ENCODE results near the gene GIT2. TPM values are rescaled to one million over a fixed set of nuclear protein-coding genes. Genes with fewer than 3 reads are reported as not detected.
"Not testable (repeated sequence)": the region's sequence is repeated elsewhere in the genome, so short reads cannot be mapped to it uniquely, and the experiment has no call there.

Gene GIT2
- total RNA-seq, 1 donor from 2014 or later = 54.6 TPM

DNA sequence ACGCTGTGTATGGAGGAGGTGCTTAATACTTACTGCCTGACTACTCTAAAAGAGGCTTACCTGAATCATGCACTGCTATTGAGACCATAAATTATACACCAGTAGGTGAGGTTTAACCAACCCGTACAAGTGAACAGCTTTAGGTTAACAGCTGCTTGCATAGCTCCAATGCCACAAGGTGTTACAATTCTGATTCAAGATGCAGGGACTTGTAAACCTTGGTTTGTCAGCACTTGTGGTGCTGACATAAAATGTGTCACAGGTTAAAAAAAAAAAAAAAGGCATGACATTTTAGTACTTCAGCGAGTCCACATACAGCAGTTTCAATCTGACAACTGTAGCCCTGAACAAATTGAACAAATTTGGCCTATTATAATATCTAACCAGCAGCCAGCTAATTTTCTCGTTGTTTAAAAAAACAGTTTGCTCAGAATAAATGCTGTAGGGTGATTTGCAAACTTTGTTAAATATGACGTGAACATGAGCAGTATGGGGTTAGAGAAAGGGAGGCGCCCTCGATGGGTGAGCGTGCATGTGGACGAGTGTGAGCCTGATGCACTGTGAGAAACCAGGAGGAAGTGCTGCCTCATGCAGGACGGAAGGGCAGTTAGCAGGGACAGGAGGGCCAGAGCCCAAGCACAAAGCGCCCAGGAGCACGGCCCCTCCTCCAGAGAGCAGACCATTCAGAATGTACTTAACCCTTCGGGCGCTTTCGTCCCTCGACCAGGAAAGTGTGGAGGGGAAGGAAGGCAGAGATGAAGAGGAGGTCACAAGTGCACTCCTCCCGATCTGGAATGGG, 51.4 kb downstream of the GIT2 start:
- peak; percentile 85 for DNase-seq

DNA sequence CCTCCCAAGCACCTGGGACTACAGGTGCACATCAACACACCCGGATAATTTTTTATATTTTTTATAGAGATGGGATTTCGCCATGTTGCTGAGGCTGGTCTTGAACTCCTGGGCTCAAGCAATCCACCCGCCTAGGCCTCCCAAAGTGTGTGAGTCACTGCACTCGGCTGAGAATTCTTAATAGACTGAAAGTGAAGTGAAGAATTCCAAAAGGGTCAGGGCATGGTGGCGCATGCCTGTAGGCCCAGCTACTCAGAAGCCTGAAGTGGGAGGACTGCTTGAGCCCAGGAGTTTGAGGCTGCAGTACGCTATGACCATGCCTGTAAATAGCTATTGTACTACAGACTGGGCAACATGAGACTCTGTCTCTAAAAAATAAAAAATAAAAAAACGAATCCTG, 52.4 kb downstream of the GIT2 start:
- DNase-seq = no peak

DNA sequence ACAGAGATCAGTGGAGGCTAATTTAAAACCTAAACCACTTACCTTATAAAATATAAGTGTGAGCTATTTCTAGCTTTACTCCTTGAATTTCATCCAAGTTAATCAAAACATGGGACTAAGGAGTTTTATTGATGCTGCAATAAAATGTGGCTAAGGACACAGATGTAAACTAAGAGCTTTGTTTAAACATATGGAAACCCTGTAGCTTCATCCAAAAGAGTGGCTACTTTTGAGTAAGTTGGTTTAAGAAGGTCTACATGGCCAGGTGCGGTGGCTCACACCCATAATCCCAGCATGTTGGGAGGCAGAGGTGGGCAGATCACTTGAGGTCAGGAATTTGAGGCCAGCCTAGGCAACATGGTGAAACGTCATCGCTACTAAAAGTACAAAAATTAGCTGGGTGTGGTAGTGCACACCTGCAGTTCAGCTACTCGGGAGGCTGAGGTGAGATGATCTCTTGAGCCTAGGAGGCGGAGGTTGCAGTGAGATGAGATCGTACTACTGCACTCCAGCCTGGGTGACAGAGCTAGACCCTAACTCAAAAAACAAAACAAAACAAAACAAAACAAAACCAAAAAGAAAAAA, 55.7 kb downstream of the GIT2 start:
- DNase-seq = no peak

DNA sequence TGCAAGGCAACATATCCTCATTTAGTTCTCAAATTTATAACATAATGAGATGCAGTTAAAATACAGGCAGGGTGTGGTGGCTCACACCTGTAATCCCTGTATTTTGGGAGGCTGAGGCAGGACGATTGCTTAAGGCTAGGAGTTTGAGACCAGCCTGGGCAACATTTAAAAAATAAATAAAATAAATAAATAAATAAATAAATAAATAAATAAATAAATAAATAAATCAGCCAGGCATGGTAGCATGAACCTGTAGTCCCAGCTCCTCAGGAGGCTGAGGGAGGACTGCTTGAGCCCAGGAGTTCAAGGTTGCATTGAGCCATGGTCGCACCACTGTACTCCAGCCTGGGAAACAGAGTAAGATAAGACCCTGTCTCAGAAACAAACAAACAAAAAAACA, 56.7 kb downstream of the GIT2 start:
- DNase-seq = no peak

DNA sequence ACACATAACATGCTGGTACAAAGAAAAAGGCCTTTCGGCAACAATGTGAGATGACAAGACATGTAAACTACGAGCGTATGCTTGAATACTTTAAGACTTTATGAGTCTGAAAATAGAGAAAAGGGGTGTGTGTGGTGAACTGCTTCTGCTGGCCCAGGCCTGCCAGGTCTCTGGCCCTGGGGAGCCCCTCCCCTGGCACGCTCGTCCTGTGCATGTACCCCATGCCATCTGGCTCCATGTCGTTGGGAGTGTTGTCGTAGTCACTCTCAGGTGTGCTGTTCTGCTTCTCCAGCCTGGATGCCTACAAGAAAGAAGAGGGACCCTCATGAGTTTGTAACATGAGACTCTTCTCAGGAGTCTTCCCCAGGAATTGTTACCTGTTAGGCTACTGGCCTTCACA, 57.2 kb downstream of the GIT2 start:
- DNase-seq = no peak

DNA sequence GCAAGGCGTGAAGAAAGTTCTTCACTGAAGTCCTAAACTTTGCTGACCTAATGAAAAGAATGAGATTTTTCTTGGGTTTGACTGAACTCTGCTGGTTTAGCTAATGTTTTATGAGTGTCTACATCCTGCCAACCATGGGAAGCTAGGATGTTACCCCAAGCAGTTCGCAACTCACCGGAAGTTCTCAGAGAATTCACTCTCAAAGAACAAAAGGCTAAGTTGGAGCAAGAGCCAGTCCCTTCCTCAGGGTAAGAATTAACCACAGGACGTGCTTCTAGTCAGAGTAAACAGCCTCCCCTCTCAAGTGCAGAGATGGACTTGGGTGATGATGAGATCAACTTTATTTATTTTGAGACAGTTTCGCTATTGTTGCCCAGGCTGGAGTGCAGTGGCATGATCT, 58.8 kb downstream of the GIT2 start:
- DNase-seq = peak; percentile 91

DNA sequence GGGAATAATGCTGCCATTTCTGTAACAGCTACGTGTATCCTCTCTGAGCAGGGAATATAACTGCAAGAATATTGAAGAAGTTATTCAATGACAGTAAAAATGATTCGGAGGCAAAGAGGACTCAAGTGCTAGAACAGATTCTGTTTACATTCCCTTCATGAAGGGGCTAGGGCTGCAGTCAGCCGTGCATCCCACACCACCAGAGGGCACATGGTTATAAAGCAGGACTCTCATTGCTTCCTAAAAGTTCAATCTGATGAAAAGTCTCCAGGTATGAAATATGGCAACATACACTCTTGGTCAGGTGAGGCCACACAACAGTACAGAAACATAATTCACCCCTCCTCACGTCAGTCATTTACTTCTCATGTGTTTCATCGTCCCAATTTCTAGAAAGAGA, 62.1 kb downstream of the GIT2 start:
- peak; percentile 32 for DNase-seq

DNA sequence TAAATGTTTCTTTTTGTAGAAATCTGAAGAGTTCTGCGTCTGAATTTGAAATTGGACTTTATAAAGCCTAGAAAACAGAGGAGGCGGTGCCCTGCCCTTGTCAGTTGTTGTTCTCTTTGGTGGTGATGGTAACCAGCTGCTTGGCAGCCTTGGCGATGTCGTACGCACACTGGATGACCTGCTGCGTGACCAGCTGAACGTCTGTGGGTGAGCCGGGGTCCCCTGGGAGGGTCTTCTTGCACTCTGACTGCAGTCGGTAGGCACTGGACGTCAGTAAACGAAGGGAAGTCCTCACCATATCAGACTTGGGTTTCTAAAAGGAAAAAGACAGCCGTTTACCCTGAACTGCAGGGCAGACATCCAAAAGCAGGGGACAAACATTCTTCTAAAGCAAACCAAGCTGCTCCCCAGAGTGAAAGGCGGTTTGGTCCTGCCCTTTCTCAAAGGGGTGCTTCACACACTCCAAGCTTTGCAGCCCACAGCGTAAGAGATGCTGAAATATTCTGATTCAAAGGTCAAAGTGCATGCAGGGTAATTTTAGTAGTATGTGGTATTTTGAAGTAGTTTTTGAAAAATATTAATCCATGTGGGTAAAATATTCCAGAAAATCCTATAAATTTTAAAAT, 63.2 kb downstream of the GIT2 start:
- DNase-seq = no peak

DNA sequence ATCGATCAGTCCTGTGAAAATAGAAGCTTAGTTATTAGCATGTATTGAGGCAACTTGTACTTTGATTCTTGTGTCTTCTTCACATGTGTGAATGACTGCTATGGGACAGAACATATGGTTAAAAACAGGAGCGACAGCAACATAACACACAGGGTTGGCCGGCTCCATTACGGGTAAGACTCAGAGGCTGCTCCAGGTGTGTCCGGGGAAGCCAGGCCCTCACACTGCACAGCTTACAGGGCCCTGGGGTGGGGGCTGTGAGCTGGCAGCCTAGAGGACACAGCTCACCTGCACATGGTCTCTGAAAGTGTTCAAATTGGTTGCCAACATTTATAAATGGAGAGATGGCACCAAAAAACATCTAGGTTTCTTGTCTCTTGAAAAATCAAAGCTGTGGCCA, 65.0 kb downstream of the GIT2 start:
- DNase-seq = no peak

DNA sequence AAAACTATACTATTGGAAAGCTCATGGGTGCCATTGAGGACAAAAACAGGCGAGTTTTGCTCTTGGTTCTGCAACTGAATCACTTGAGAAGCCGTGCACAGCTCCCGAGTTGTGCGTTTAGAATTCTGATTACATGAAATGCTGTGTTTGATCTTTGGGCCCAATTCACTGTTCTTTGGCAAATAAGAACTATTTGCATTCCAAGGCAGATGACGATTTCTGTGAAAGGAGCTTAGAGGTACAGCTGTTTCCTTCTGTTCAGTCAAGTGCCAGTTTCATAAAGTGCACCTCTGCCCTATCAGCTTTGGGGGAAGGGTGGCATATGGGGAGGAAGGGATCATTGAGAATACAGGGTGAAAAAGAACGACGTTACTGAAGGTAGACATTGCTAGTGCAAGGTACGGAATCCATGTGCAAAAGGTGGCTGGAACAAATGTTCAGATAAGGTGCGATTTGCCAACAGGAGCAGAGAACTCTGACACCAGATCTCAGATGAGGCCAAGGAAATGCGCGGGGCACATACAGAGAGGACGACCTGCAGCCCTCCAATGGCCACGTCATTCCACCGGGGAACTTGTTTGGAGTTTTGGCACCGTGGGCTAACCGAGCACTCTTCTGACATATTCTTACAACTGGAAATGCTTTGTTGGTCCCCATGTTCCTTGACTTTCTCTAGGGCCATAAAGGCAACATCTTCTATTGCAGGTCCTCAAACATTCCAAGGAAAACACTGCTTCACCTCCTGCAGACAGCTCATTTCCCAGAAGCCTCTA, 66.0 kb downstream of the GIT2 start:
- DNase-seq = no peak

DNA sequence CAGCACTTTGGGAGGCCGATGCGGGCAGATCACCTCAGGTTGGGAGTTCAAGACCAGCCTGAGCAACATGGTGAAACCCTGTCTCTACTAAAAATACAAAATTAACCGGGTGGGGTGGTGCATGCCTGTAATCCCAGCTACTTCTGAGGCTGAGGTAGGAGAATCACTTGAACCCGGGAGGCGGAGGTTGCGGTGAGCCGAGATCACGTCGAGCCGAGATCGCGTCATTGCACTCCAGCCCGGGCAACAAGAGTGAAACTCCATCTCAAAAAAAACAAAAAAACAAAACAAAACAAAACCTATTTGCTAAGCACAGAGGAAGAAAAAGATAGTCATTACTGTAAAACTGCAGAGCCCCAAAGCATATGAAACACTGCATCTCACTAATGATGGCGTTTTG, 66.8 kb downstream of the GIT2 start:
- not testable (repeated sequence) for DNase-seq

DNA sequence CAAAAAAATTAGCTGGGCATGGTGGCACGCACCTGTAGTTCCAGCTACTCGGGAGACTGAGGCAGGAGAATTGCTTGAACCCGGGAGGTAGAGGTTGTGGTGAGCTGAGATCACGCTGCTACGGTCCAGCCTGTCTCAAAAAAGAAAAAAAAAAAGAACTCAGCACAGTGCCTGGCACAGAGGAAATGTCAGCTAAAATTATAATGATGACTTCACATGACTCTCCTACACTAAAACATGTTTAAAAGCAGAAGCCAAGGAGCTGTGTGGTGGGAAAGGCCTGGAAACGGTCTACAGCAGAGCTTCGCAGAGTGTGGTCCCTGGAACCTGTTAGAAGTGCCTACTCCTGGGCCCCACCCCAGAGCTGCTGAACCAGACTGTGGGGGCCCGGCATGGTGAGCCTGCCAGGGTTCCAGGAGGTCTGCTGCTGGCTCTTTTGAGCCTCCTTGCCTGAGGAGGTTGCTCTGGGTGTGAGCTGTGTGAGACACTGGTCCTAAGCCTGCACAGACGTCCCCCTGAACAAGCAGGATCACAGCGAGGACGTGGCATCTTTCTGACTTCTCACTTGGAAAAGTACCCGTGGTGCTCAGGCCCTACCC, 68.0 kb downstream of the GIT2 start:
- DNase-seq = no peak

DNA sequence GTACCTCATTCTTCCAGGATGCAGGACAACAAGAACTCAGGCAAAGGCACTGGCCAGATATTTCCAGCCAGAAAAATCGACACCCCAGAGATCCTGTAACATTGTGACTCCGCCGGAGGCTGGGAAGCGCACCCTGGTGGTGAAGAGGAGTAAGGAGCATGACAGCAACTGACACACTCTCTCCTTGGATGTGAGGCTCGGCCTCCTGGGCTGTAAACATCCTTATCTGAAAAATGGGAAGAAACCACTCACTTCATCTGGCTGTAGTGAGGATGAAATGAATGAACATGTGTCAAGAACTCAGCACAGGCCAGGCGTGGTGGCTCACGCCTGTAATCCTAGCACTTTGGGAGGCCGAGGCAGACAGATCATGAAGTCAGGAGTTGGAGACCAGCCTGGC, 68.5 kb downstream of the GIT2 start:
- peak; percentile 74 for DNase-seq

DNA sequence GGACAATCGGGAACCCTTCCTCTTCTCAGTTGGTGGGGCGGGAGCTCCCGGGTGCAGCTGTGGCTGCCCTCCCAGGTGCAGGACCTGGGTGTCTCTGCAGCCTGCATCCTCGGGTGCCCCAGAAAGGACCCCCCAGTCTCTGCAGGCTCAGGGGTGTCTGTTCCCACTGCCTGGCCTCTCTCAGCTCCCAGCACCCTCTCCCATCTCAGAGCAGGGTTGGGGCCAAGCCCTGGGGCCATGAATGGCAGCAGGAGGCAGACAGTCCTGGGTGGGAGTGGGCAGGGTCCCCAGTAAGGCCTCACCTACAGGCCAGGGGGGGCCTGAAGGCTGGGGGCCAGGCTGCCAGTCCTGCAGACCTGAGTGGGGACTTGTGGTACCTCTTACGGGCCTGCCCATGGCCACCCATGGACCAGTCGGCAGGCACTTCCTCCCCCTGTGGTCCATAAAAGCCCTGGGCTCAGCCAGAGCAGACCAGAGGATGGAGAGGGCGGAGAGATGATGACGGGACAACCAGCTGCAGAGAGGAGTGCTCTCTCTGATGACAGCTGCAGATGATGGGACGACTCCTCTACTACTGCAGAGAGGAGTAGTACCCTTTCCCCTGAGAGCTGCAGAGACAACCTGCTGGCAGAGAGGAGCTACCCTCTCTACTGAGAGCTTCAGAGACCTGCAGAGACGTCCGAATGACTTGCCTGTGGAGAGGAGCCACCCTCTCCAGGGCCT, 69.5 kb downstream of the GIT2 start:
- DNase-seq = no peak

DNA sequence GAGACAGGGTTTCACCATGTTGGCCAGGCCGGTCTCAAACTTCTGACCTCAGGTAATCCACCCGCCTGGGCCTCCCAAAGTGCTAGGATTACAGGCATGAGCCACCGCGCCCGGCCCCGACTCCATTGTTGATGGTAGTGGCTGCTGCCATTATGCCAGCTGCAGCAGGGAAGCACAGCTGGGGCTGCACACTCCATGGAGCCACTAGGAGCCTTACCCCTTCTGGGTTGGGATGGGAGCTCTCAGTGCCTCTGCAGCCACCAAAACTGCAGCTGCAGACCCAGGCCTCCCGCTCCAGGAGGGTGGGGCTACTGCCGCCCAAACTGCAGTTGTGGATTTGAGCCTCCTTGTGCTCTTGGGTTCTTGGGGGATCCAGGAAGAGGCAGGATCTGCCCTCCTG, 70.2 kb downstream of the GIT2 start:
- DNase-seq = no peak

DNA sequence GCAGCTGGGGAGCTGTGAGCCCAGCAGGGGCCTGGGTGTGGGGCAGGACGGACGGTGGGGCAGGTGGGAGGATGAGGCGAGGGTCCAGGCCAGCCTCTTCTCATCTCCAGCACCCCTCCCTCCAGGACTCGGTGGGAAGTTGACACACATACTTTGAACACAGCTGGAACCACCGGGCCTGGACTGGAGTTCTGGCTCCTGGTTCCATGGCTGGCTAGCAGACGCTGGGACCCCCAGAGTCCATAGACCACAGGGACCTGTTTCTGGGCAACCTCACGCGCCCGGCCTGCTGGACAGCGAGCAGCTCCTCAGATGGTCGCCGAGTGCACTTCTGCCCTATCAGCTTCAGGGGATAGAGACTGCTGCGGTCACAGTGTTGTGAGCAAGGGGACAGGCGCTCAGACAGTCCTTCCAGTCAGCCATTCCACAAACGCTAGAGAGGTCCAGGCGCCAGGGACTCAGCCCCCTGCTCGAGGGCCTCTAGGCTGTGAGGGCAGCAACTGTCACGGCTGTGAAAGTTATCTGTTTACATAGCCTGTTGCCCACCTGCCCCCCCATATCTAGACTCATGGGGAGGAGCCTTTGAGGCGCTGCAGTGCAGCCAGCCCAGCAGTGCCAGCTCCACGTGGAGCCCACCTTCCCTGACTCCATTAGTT, 70.9 kb downstream of the GIT2 start:
- DNase-seq = no peak

DNA sequence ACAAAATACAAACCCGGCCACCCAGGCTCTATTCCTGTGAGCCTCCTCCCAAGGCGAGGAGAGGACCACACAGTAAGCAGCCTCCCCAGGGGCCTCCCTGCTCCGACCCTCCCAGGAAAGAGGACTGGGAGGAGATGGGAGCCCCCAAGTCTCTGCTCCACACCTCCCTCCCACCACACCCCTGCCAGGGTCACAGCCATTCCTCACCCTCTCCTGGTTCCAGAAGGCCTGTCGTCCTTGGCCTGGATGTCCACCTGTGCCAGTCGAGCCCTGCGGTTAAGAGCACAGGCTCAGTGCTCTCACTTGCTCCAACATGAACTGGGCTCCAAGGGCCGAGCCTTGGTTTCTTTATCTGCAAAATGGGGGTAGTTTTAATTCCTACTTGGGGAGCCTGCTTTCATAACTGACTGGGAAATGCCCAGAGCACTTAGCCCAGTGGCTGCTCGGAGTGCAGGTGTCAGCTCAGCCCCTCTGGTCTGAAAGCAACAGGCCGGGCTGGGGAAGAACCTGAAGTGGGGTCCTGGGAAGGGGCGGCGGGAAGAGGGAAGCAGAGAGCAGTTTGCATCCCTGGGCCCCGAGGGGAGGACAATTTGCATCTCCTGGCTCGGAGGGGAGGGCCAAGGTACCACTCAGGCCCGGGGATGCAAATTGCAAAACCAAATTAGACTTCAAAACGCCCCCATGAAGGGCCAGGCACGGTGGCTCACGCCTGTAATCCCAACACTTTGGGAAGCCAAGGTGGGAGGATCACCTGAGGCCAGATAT, 72.5 kb downstream of the GIT2 start:
- no peak for DNase-seq

DNA sequence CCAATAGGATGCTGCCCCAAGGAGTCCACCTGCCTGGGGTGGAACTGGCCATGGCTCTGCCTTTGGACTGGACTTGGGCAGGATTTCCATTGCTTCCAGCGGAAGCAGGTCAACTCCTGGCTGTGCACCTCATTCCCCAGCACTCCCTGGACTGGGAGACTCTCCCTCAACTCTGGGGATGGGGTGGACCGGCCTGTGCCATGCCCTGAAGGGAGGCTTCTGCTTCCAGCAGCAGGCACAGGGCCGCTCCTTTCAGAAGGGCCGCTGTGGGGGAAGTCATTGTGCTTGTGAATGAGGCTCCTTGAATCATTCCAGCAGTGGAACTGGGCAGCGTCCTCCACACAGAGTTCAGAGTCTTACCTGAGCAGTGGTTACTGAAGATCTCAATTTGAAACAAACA, 73.1 kb downstream of the GIT2 start:
- no peak for DNase-seq

DNA sequence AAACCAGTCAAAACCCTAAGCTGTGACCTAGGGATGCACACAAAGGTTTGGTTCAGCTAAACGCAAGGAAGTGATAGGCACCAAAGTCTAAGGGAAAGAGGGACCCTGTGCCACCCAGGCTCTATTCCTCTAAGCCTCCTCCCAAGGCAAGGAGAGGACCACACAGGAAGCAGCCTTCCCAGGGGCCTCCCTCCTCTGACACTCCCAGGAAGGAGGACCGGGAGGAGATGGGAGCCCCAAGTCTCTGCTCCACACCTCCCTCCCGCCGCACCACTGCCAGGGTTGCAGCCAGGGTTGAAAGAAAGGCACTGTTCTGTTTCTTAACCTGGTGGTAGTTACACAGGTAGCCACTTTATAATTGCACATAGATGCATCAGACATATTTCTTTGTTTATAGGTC, 74.2 kb downstream of the GIT2 start:
- DNase-seq = no peak

DNA sequence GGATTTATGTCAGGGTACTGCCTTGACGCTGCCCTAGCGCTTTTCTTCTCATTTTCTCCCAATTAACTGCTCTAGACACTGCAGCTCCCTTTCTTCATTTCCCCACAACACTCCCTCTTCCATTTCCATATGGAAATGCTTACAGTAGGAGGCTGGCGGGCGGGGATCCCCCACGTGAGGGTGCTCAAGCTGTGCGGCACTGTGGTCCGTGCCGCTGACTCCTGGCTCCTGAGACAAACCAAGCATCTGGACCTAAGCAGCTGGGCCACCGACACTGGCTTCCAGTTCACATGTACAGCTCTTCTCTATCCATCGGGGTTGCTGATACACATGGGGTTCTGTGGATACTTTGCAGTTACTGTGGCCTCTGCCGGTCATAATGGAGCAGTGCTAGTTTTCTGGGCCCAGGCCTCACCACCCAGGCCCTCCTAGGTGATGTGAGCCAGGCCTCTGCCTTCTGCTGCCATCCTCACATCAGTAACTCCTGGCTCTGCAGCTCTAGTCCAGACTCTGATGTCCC, 75.8 kb downstream of the GIT2 start:
- DNase-seq = no peak

DNA sequence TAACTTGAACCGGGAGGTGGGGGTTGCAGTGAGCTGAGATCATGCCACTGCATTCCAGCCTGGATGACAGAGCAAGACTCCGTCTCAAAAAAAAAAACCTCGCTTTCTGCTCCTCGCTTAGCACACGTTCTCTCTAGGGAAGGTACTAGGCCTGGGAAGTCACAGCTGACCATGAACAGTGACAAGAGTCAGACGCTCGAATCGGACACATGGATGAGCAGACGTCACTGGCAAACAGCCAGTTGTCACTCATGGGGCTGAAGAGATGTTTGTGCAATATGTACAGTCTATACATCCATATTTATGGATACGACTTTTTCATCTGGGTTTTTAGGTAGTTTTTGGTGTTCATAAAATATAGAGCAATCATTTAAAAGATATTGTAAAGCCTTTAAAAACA, 76.7 kb downstream of the GIT2 start:
- DNase-seq = no peak
